T-helper 2 cell (primary cell): ENCODE measurements around the gene DLEU7.

Source experiments
- DNase-seq, 5 experiments: peaks; one replicate each; pipeline versions ENCODE4 v3.0.0 to v3.0.0-alpha.2; 2012 to 2022
- total RNA-seq, 2 donors: gene quantifications; one replicate each; lab custom pipeline; 2026; lab: John Stamatoyannopoulos, UW

DLEU7 gene
- 0 reads per million in 2 donors for total RNA-seq

- no peak for DNase-seq
Observed at GRCh38 chr13:50843257-50844083, at the start of gene DLEU7. Gene DLEU7 (minus strand): TSS chr13:50843692. CDS start chr13:50843646, 46 bp downstream.

- peak in 2 of 5 experiments; percentile 19 to 91 for DNase-seq
Observed at GRCh38 chr13:50892210-50892944, 48.9 kb upstream of the DLEU7 start.

GRCh38 chr13:50891206-50891605 lies 47.7 kb upstream of the DLEU7 start:
- no peak for DNase-seq

- DNase-seq = no peak
Observed at GRCh38 chr13:50889317-50889716, 45.8 kb upstream of the DLEU7 start.

DNA sequence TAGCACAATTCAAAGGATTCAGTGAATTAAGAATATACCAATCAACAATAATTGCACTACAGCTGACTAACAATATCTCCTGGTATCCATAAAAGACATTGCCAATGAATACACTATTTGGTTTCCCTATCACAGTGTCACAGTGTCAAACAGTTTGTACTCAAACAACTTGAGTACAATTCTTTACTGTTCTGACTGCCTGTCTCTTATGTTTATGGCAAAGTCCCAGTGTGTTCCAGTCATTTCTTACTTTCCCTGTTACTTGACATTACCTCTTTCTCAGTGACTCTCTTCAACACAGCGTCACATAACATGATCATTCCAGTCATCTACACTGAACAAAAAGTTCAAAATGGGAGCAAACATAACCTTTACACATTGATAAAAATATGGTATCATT lies 44.9 kb upstream of the DLEU7 start:
- no peak for DNase-seq

- no peak for DNase-seq
Observed at GRCh38 chr13:50887151-50887550, 43.7 kb upstream of the DLEU7 start.

DNA sequence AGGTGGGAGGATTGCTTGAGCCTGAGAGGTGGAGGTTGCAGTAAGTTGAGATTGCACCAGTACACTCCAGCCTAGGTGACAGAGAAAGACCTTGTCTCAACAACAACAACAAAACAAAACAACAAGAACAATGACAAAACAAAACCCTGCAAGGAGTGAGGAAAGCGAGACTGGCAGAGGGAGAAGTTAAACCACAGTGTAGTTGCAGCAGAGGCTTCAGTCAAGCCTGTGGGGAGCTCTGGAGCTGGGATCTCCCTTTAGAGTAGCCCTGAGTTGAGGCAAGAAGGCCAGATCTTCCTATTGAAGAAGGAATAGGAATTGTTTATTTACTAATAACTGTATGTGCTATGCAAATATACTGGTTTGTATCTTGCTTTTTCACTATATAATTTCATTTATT lies 40.8 kb upstream of the DLEU7 start:
- DNase-seq = no peak

- no peak for DNase-seq
Observed at GRCh38 chr13:50883728-50884127, 40.2 kb upstream of the DLEU7 start.

- no peak for DNase-seq
Observed at GRCh38 chr13:50882816-50883435, 39.4 kb upstream of the DLEU7 start.

GRCh38 chr13:50873991-50874390 lies 30.5 kb upstream of the DLEU7 start:
- DNase-seq = no peak

GRCh38 chr13:50873467-50873866 lies 30.0 kb upstream of the DLEU7 start:
- no peak for DNase-seq

- DNase-seq = no peak
Observed at GRCh38 chr13:50871405-50871804, 27.9 kb upstream of the DLEU7 start.

- no peak for DNase-seq
Observed at GRCh38 chr13:50867637-50867945, 24.1 kb upstream of the DLEU7 start.

GRCh38 chr13:50866817-50867636 lies 23.5 kb upstream of the DLEU7 start:
- no peak for DNase-seq

GRCh38 chr13:50864492-50864891 lies 21.0 kb upstream of the DLEU7 start:
- no peak for DNase-seq

DNA sequence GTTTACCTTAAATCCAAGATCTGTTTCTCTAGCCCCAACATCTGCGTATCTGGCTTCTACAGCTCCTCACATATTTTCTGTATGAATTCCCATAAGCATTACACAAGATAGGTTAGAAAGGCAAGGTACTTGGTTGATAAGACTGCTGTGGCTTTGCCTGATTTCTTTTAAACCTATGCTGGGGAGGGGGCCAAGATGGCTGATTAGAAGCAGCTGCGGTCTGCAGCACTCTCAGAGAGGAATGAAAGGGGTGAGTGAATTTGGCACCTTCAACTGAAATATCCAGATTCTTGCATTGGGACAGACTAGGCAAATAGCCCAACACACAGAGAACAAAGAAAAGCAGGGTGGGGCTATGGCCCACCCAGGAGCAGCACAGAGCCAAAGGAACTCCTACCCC lies 12.2 kb upstream of the DLEU7 start:
- no peak for DNase-seq

DNA sequence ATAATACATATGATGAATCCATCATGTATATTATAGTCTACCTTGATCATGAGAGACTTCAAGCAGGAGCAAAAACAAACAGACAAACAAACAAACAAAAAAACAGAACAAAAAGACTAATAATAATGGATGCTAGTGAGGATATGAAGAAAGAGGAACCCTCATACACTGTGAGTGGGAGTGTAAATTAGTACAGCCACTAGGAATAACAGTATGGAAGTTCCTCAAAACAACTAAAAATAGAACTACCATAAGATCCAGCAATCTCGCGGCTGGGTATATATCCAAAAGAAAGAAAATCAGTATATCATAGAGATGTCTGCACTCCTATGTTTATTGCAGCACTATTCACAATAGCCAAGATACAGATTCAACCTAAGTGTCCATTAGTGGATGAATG lies 7.0 kb upstream of the DLEU7 start:
- DNase-seq = no peak

GRCh38 chr13:50847501-50847900 lies 4.0 kb upstream of the DLEU7 start:
- no peak for DNase-seq

DNA sequence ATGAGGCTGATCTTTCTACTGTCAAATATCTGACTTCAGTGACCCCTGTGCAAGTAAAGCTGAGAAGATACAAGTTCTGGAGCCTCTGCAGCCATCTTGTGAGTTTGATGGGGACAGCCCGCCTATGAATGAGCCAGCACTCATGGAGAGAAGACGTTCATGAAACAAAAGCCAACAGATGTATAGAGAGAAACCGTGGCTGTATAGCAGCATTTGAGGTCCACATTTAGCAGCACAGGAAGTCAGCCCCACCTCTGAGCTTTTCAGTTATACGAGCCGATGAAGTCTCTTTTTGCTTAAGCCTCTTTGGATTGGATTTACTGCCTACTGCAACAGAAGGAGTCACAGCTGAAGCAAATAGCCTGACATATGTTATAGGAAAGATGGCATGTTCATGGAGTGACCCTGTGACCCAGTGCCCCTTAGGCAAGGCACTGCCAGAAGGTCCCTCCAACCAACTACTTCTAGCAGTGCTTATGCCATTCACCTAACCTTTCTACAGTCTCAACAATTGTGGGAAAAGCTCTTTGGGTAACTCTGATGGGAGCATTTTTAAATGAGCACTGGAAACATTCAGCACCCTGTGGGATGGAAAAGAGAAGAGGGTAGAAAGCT lies 3.5 kb upstream of the DLEU7 start:
- peak in 1 of 5 experiments; percentile 30 for DNase-seq

DNA sequence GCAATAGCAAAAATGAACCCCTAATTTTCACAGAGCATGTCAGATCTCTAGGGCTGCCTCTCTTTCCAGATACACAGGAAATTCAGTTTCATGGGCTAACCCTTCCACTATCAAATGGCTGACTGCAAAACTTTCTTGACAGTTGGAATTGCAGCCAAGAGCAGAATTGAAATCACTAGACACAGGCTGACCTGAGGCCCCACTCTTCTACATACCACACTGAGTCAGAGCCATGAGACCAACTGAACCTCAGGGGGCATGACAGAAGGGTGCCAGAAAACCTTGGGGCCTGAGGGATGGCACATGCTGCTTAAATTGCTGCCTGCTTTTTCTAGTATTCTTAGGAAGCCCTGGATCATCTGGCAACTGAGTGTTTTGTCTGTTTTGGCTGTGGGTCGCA lies 1.7 kb upstream of the DLEU7 start:
- no peak for DNase-seq

DNA sequence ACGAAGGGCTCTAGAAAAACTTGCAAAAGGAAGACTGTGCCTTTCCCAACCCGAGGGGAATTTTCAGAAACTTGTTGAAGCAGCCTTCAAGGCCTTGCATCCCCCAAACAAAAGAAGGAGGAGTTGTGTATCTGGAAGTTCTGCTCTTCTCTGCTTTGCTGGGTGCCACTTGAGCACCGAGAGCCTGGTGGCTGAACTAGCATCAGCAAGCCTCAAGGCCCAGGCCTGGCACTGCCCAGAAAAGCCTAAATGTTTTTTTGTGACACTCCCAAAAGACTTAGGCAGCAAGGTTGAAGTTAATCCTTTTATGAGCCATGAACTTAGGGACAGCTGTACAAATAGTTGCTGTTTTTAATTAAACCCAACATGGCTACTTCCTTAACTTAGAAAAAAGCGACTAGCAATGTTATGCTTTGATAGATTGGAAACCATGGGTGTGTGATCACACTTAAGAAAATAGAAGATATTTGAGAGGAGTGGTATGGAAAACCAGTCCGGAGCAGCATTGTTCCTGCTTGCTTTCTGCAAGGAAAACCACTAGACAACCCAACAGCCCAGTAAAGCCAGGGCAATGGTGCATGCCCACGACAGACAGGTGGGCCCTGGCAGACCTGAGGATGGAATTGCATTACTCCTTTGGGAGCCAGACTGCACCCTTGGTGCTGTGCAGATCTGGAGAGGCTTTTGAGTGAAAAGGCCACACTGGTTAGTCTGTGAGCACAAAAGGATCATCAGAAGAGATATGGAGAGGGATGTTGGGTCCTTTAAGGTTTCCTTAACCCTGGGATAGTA lies 788 bp upstream of the DLEU7 start:
- no peak for DNase-seq

- no peak for DNase-seq
Observed at GRCh38 chr13:50842990-50843256, 569 bp downstream of the DLEU7 start.
